Measurements from ENCODE around the gene TNN. TPM values are rescaled to one million over a fixed set of nuclear protein-coding genes. Genes with fewer than 3 reads are reported as not detected.

The TNN gene
- total RNA-seq, 1 donor from 2014 or later: 0.26 TPM

- no peak overlapping the region for H3K4me3 Mint-ChIP-seq
- H3K27ac Mint-ChIP-seq (ENCODE audit: unreplicated experiment): no peak overlapping the region
- H3K36me3 Mint-ChIP-seq (ENCODE audit: low read depth): no peaks in the 10 kb centered on the region
- no peaks in the 10 kb centered on the region for H3K9me3 Mint-ChIP-seq
- H3K4me1 Mint-ChIP-seq: peaks cover 18% of the 10 kb centered on the region
- no peak for TF ChIP-seq CTCF (conservative IDR thresholded peaks at IDR 0.05)
- no peaks in the 10 kb centered on the region for H3K27me3 Mint-ChIP-seq (ENCODE audit: low read depth)
- no peak for DNase-seq (ENCODE audit: low read depth, low spot score)
These were observed 33.7 kb upstream of the TNN start for GRCh38 chr1:175033953-175034352.

- Mint-ChIP-seq H3K36me3 (ENCODE audit: low read depth) (no peaks in the 10 kb centered on the region), H3K4me1 (peaks cover 12% of the 10 kb centered on the region), H3K27me3 (ENCODE audit: low read depth) (no peaks in the 10 kb centered on the region), H3K9me3 (no peaks in the 10 kb centered on the region), H3K4me3 (no peak overlapping the region), H3K27ac (ENCODE audit: unreplicated experiment) (no peak overlapping the region)
- no peak for TF ChIP-seq CTCF (conservative IDR thresholded peaks at IDR 0.05)
- DNase-seq (ENCODE audit: low read depth, low spot score): no peak
These were observed 32.9 kb upstream of the TNN start for GRCh38 chr1:175034775-175035174.

GRCh38 chr1:175035865-175036264 lies 31.8 kb upstream of the TNN start:
- TF ChIP-seq CTCF (conservative IDR thresholded peaks at IDR 0.05): no peak
- Mint-ChIP-seq H3K27me3 (ENCODE audit: low read depth) (no peaks in the 10 kb centered on the region), H3K27ac (ENCODE audit: unreplicated experiment) (no peak overlapping the region), H3K9me3 (no peaks in the 10 kb centered on the region), H3K4me1 (peaks cover 4% of the 10 kb centered on the region), H3K36me3 (ENCODE audit: low read depth) (no peaks in the 10 kb centered on the region), H3K4me3 (no peak overlapping the region)
- no peak for DNase-seq (ENCODE audit: low read depth, low spot score)

GRCh38 chr1:175036476-175036875 lies 31.2 kb upstream of the TNN start:
- no peak overlapping the region for H3K27ac Mint-ChIP-seq (ENCODE audit: unreplicated experiment)
- peaks cover 4% of the 10 kb centered on the region for H3K4me1 Mint-ChIP-seq
- no peaks in the 10 kb centered on the region for H3K9me3 Mint-ChIP-seq
- H3K36me3 Mint-ChIP-seq (ENCODE audit: low read depth): no peaks in the 10 kb centered on the region
- no peaks in the 10 kb centered on the region for H3K27me3 Mint-ChIP-seq (ENCODE audit: low read depth)
- no peak for DNase-seq (ENCODE audit: low read depth, low spot score)
- no peak for TF ChIP-seq CTCF (conservative IDR thresholded peaks at IDR 0.05)
- no peak overlapping the region for H3K4me3 Mint-ChIP-seq

GRCh38 chr1:175037416-175037815 lies 30.2 kb upstream of the TNN start:
- no peak overlapping the region for H3K4me3 Mint-ChIP-seq
- H3K4me1 Mint-ChIP-seq: peaks cover 4% of the 10 kb centered on the region
- no peak overlapping the region for H3K27ac Mint-ChIP-seq (ENCODE audit: unreplicated experiment)
- no peaks in the 10 kb centered on the region for H3K36me3 Mint-ChIP-seq (ENCODE audit: low read depth)
- no peak for DNase-seq (ENCODE audit: low read depth, low spot score)
- TF ChIP-seq CTCF (conservative IDR thresholded peaks at IDR 0.05): no peak
- no peaks in the 10 kb centered on the region for H3K27me3 Mint-ChIP-seq (ENCODE audit: low read depth)
- H3K9me3 Mint-ChIP-seq: no peaks in the 10 kb centered on the region

Measured in neural crest cell (in vitro differentiated cells).